Esophagus muscularis mucosa (tissue), 4 donors: ENCODE data around the gene HNRNPA2B1. TPM values are rescaled to one million over a fixed set of nuclear protein-coding genes. Genes with fewer than 3 reads are reported as not detected.

Source experiments
- DNase-seq: peaks from one replicate; pipeline ENCODE4 v3.0.0-alpha.2; 2017; ENCODE audit errors: extremely low spot score
- H3K27ac ChIP-seq, 4 donors: fragments of 200-600 bp; sonication (generic); replicated peaks in 1 of 4; 1 replicate in 3 of 4; 2 replicates in 1 of 4; pipeline ENCODE4 v1.5.1; 2016 to 2019; ENCODE audit warnings: mild to moderate bottlenecking in 1 of 4
- H3K27me3 ChIP-seq, 4 donors: fragments of 200-600 bp; sonication (generic); one replicate each; pipeline versions ENCODE4 v1.5.1 to v1.6.0; 2016 to 2019
- H3K36me3 ChIP-seq, 4 donors: fragments of 200-600 bp; sonication (generic); one replicate each; pipeline ENCODE4 v1.5.1; 2016 to 2019
- H3K4me1 ChIP-seq, 4 donors: fragments of 200-600 bp; sonication (generic); one replicate each; pipeline ENCODE4 v1.5.1; 2016 to 2019
- H3K4me3 ChIP-seq, 4 donors: fragments of 200-600 bp; sonication (generic); 1 replicate in 2 of 4; 2 replicates in 2 of 4; pipeline ENCODE4 v1.5.1; 2016 to 2019; ENCODE audit warnings: mild to moderate bottlenecking in 4 of 4, moderate library complexity in 1 of 4
- H3K9me3 ChIP-seq, 4 donors: fragments of 200-600 bp; sonication (generic); 1 replicate in 3 of 4; 2 replicates in 1 of 4; pipeline ENCODE4 v1.5.1; 2016 to 2019
- EP300 ChIP-seq: sonication (generic); formaldehyde crosslinking; IDR thresholded peaks from one replicate; pipeline ENCODE4 v1.6.1; 2017; ENCODE audit warnings: antibody characterized with exemption
- POLR2A ChIP-seq: fragments of 450-650 bp; IDR thresholded peaks from one replicate; pipeline ENCODE4 v1.6.1; 2017; ENCODE audit warnings: antibody characterized with exemption, moderate library complexity, mild to moderate bottlenecking, low read depth
- POLR2AphosphoS5 ChIP-seq, 2 donors: sonication (generic); formaldehyde crosslinking; IDR thresholded peaks; one replicate each; pipeline ENCODE4 v1.6.1; 2017; ENCODE audit warnings: antibody characterized with exemption in 2 of 2
- WGBS: methylation state at CpG from one replicate; pipeline ENCODE4 v1.1.5; 2018; 5-methylcytosine and 5-hydroxymethylcytosine counted together
- intact Hi-C: fragments of 100-400 bp; cut with DNase I; formaldehyde crosslinking; loops from one replicate; pipeline ENCODE4 v1.15.1; 2023
- total RNA-seq, 4 donors: library from RNA; depleted of rRNA; stranded (reverse); fragments of >200 nt; gene quantifications; one replicate each; pipeline versions ENCODE4 v1.1.0 to v1.2.1, GENCODE V29; 2016
- TF ChIP-seq, protein P1 (sequence below), 3 experiments: fragments of 200-600 bp in 2 of 3; fragments of 450-650 bp in 1 of 3; sonication (generic) in 2 of 3; IDR thresholded peaks; one replicate each; pipeline ENCODE4 v1.5.1; 2017 to 2019; ENCODE audit warnings: antibody characterized with exemption in 3 of 3, mild to moderate bottlenecking in 2 of 3, moderate library complexity in 1 of 3

HNRNPA2B1 gene
- total RNA-seq, 4 donors from 2014 or later: 158 to 220 (median 202) TPM

DNA sequence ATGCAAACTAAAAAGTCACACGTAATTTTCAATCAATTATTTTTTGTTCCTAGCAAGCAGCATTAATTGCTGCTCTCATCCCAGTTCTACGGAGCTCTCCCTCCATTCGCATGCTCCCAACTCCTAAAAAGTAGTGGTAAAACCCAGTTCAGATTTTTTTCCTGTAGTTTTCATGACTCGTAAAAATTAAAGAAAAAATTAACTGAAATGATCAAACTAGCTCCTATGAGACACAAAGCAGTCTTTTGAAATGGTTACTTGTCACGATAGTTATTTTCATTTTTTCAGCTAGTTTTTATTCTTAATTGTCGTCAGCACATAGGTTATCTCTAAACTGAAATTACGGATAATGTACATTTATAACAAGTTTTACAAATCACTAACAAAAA is 1.8 kb downstream of the HNRNPA2B1 start:
- Histone ChIP-seq H3K27ac (peak overlapping the region; percentile 99 to 100 (median 100)), H3K36me3 (peaks cover 14 to 39% (median 36%) of the 10 kb centered on the region in 4 donors), H3K27me3 (no peaks in the 10 kb centered on the region), H3K4me3 (peak overlapping the region; percentile 95 to 98 (median 96)), H3K9me3 (no peaks in the 10 kb centered on the region), H3K4me1 (peaks cover 51 to 56% (median 56%) of the 10 kb centered on the region in 4 donors)
- intact Hi-C loops: no loop called here
- WGBS: under 1% methylated on average over 7 of the region's 7 CpGs
- TF ChIP-seq, protein P1, sequence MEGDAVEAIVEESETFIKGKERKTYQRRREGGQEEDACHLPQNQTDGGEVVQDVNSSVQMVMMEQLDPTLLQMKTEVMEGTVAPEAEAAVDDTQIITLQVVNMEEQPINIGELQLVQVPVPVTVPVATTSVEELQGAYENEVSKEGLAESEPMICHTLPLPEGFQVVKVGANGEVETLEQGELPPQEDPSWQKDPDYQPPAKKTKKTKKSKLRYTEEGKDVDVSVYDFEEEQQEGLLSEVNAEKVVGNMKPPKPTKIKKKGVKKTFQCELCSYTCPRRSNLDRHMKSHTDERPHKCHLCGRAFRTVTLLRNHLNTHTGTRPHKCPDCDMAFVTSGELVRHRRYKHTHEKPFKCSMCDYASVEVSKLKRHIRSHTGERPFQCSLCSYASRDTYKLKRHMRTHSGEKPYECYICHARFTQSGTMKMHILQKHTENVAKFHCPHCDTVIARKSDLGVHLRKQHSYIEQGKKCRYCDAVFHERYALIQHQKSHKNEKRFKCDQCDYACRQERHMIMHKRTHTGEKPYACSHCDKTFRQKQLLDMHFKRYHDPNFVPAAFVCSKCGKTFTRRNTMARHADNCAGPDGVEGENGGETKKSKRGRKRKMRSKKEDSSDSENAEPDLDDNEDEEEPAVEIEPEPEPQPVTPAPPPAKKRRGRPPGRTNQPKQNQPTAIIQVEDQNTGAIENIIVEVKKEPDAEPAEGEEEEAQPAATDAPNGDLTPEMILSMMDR (IDR thresholded peaks at IDR 0.05): no peak
- TF ChIP-seq POLR2A (no peak), POLR2AphosphoS5 (IDR thresholded peaks at IDR 0.05) (no peak), EP300 (no peak)
- DNase-seq: no peak

GRCh38 chr7:26198133-26198780 is 2.3 kb downstream of the HNRNPA2B1 start:
- Histone ChIP-seq H3K36me3 (peaks cover 19 to 44% (median 41%) of the 10 kb centered on the region in 4 donors), H3K27me3 (no peaks in the 10 kb centered on the region), H3K4me1 (peaks cover 51 to 56% (median 56%) of the 10 kb centered on the region in 4 donors), H3K27ac (peak overlapping the region; percentile 99 to 100 (median 100)), H3K4me3 (peak overlapping the region; percentile 95 to 98 (median 96)), H3K9me3 (no peaks in the 10 kb centered on the region)
- intact Hi-C loops: no loop called here
- TF ChIP-seq, protein P1 (IDR thresholded peaks at IDR 0.05): peak; percentile 77 to 79 (median 77)
- no peak for TF ChIP-seq POLR2AphosphoS5 (IDR thresholded peaks at IDR 0.05)
- no peak for DNase-seq
- WGBS: under 1% methylated on average over 6 of the region's 6 CpGs

GRCh38 chr7:26197153-26198115 is 3.1 kb downstream of the HNRNPA2B1 start:
- no peak for DNase-seq
- no peaks in the 10 kb centered on the region for H3K27me3 ChIP-seq
- intact Hi-C loops: no loop called here
- WGBS: 10% methylated on average over 5 of the region's 5 CpGs
- TF ChIP-seq EP300 (no peak), POLR2A (no peak), POLR2AphosphoS5 (IDR thresholded peaks at IDR 0.05) (no peak)
- TF ChIP-seq, protein P1 (IDR thresholded peaks at IDR 0.05): no peak
- H3K4me1 ChIP-seq: peaks cover 55 to 56% (median 56%) of the 10 kb centered on the region in 4 donors
- peaks cover 26 to 53% (median 49%) of the 10 kb centered on the region in 4 donors for H3K36me3 ChIP-seq
- peak overlapping the region; percentile 95 to 98 (median 96) for H3K4me3 ChIP-seq
- peak overlapping the region; percentile 4 to 100 (median 100) for H3K27ac ChIP-seq
- no peaks in the 10 kb centered on the region for H3K9me3 ChIP-seq

DNA sequence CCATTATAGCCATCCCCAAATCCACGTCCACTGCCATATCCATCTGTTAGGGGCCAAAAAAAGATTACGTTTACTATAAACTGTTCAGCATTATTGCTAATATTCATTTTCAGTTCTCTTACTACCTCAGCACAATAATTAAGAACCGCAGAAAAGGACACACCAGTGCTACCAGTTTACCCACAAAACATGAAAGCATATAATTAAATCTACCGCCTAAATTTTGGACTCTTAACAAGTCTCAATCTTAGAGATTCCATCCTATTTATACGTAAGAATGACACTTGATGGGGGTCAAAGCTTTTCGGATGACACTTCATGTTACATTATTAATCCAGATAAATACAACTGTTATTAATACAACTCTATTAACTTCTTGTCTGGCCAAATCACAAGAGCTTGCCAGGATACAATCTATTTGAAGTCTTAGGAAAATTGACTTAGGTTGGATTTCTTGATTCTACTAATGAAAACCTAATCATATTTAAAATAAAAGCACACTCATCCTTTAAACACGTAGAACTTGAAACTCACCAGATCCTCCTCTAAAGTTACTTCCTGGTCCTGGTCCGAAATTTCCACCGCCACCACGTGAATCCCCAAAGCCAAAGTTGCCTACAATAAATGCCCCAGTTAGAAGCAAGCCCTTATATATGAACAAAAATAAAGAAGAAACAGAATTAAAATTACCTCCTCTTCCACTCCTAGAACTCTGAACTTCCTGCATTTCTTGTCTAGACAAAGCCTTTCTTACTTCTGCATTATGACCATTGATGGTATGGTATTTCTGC is 4.5 kb downstream of the HNRNPA2B1 start:
- peak overlapping the region in 1 of 4 donors; percentile 96 for H3K4me3 ChIP-seq
- TF ChIP-seq POLR2A (no peak), POLR2AphosphoS5 (IDR thresholded peaks at IDR 0.05) (no peak), EP300 (no peak)
- TF ChIP-seq, protein P1 (IDR thresholded peaks at IDR 0.05): no peak
- H3K27me3 ChIP-seq: no peaks in the 10 kb centered on the region
- no peaks in the 10 kb centered on the region for H3K9me3 ChIP-seq
- peak overlapping the region in 2 of 4 donors; percentile 35 to 99 for H3K27ac ChIP-seq
- H3K4me1 ChIP-seq: peaks cover 61 to 69% (median 66%) of the 10 kb centered on the region in 4 donors
- 52% methylated on average over 10 of the region's 10 CpGs for WGBS
- H3K36me3 ChIP-seq: peaks cover 40 to 66% (median 62%) of the 10 kb centered on the region in 4 donors
- intact Hi-C loops: no loop called here
- no peak for DNase-seq
